Midbrain (tissue), 1 donor: Measurements from ENCODE around the gene DNMT1.
A peak's percentile ranks its signal among the peaks of the same experiment; 100 is the strongest.

Experiments used
- DNase-seq: peaks from one replicate; lab custom pipeline; 2025; lab: John Stamatoyannopoulos, UW

DNMT1 gene

DNA sequence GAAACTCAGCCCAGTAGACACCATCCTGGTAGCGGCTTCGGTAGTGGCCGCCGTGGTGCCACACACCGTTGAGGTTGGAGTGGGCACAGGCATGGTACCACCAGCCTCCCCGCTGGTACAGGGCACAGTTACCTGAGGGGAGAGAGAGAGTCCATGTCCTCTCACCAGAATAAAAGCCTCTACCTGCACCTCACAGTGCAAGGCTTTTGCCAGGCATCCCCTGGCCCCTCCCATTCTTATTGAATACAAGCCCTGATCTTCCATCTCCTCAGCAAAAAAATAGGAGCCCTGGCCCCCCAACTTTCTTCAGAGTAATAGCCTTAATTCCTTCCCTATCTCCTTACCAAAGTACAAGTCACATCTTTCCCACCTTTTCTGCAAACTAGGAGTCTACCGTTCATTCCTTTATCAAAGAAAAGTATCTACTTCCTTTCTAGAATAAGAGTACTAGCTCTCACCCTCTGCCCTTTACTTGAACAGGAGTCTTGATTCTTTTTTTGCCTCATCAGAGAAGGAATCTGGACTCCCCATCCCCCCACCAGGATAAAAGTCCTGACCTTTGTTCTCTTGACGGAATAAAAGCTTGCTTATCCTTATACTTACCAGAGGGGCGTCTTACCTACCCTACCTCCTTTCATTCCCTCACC, 102.0 kb downstream of the DNMT1 start:
- no peak for DNase-seq

DNA sequence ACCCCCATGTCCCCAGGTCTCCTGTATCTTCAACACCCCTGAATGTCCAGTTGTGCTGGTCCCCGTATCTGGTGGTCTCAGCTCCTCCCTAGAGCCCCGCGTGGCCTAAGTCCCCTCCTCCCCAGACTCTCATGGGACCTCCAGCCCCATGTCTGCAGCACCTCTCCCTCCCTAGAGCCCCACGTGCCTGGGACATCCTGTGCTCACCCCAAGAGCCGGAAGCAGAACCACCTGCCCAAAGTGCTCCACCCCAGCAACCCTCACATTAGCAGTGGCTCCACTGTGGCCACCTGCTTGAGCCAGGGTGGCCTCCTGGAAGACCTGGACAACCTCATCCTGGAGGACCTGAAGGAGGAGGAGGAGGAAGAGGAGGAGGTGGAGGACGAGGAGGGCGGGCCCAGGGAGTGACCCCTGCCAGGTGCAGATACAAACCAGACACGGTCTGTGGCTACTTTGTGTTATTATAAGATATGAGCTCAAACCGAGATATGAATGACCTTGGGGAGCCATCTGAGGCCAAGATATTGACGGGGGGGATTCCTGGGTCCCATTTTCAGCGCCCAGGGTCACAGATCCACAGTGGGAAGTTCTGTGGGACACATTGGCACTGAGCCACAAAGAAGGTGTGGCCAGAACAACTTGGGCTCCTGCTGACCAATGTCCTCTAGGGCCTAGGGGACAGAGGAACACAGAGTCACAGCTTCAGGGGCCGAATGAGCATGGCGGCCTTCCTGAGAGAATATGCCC, 102.7 kb downstream of the DNMT1 start:
- no peak for DNase-seq

GRCh38 chr19:10091370-10091687, 103.4 kb downstream of the DNMT1 start:
- DNase-seq, result no peak

DNA sequence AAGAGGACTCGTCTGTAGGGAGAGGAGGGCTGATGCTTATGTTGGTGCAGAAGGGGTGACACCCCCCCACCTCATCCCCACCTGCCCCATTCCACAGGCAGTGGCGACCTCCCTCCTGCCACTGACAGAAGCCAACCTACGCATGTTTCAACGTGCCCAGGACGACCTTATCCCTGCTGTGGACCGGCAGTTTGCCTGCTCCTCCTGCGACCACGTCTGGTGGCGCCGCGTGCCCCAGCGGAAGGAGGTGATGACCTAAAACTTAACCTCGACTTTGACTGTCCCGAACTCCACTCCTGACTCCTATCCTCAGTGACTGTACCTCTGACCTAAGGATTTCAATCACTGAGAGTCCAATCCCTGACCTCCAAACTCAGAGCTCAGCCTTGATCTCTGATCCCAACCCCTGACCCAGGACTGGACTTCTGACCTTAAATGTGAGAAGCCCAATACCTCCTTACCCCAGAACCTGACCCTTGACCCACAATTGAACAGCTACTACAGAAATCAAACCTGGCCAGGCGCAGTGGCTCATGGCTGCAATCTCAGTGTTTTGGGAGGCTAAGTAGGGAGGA, 104.9 kb downstream of the DNMT1 start:
- no peak for DNase-seq

GRCh38 chr19:10088949-10089554, 105.7 kb downstream of the DNMT1 start:
- DNase-seq, result no peak

DNA sequence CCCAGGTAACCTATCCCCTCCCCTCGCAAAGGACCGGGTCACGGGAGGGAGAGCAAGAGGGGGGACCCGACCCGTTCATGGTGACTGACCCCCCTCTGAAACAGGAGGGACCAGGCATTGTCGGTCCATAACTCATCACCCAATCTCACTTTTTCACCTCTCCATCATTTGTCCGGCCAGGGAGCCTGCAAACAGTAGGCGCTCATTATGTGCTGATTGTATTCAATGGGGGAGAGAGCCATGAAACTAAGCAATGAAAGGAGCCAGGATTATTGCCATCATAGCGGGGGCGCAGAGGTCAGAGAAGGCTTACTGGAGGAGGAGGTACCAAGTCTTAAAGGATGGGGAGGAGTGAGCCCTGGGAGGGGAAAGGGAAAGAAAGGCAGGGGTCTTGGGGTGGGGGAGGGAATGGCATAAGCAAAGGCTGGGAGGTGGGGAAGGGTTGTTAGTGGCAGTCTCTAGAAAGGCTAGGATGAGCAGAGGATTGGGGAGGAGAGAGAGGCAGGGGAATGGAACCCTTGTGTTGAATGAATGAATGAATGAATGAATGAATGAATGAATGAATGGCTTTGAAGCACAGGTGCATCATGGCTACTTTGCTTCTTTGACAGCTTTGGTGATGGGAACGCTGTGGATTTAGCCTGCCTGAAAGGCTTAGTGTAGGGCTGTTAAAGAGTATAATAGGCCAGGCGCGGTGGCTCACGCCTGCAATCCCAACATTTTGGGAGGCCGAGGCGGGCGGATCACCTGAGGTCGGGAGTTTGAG, 107.3 kb downstream of the DNMT1 start:
- DNase-seq, result no peak

DNA sequence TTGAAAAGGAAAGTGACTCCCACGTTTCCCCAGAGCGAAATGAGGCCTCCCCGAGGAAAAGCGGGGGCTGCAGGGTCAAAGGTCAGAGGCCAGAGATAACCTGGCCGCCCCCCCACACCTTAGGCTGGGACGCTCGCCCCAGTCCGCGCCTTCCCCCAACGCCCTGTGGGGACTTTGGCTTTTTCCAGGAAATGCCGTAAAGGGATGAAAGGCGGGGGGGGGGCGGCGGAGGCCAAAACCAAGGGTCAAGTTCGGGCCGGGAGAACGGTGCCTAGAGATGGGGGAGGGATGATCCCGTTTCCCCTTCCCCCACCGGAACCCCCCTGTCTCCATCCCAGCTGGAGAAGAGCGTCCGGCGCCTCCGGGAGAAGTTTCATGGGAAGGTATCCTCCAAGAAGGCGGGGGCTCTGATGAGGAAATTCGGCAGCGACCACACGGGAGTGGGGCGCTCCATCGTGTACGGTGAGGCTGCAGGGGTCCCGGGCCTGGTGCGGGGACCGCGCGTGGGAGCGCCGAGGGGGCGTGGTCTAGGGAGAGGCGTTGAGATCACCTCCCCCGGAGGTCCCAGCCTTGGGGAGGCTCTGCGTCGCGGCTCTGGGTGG, 108.1 kb downstream of the DNMT1 start:
- no peak for DNase-seq

DNA sequence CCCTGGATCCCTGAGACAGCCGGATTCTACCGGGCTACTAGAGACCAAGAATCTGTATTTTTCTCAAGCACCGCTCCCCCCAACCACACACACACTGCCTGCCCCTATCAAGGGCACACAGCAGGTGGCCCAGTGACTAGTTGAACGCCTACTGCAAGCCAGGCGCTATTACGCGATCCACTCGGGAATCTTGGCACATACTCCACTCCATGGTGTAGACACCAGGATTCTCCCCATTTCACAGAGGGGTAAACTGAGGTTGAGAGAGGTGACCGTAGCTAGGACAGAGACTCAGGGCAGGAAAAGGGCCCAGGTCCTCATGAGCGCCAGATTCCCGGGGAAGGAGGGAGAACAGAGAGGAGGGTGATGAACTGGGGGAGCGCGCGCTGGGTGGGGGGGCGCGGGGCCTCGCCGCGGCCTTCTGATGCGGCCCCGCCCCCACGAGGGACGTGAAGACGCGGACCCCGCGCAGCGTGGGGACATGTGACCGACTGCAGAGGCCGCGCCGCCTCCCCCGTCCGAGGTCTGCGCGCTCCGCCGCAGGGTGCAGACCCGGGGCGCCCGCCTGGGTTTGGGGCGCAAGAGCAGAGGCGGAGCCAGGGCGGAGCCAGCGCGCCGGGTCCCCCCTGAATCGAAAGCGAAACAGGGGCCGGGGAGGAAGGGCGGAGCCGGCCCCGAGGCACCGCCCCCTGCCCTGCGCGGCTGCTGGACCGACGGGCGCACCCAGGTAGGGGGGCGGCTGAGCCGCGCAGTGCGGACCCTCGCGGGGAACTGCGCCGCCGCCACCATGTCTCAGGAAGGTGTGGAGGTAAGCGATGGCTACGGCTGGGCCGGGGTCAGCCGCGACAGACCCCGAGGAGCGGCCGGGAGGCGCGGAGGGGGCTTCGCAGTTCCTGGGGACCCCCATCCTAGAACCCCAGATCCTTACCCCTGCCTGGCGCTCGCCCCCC, 108.8 kb downstream of the DNMT1 start, which contains the start of gene SHFL:
TSS of gene SHFL (plus strand) at position 677 of the 950 bp plus-strand sequence. CDS start at position 788, 111 bp downstream.
- DNase-seq, result peak; percentile 45

- no peak for DNase-seq
Observed at GRCh38 chr19:10084803-10085202, 110.0 kb downstream of the DNMT1 start.

- no peak for DNase-seq
Observed at GRCh38 chr19:10083911-10084310, 110.8 kb downstream of the DNMT1 start.
